ENCODE results near the gene KLHL30.

The KLHL30 gene

DNA sequence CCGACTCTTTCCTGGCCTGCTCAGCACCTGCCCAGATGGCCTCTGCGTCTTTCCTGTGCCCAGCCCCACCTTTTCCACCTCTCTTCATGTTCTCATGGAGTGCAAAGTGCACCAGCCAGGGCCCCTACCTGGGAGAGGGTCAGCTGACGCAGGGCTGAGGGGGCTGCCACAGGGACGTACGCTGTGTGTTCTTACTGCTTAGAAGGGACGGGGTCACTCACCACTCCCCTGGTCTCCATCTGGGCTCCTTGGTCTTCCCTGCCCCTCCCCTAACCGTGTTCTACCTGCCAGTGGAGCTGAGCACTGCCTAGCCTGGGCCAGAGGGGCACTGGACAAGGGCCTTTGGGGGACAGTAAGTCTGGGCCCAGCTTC is 28.9 kb downstream of the KLHL30 start:
- TF ChIP-seq EZH2 (optimal IDR thresholded peaks at IDR 0.05; ENCODE audit: low read depth, low read length) (no peak), EZH2phosphoT487 (IDR thresholded peaks at IDR 0.05; ENCODE audit: low read length) (no peak)
- TF ChIP-seq, protein P1, sequence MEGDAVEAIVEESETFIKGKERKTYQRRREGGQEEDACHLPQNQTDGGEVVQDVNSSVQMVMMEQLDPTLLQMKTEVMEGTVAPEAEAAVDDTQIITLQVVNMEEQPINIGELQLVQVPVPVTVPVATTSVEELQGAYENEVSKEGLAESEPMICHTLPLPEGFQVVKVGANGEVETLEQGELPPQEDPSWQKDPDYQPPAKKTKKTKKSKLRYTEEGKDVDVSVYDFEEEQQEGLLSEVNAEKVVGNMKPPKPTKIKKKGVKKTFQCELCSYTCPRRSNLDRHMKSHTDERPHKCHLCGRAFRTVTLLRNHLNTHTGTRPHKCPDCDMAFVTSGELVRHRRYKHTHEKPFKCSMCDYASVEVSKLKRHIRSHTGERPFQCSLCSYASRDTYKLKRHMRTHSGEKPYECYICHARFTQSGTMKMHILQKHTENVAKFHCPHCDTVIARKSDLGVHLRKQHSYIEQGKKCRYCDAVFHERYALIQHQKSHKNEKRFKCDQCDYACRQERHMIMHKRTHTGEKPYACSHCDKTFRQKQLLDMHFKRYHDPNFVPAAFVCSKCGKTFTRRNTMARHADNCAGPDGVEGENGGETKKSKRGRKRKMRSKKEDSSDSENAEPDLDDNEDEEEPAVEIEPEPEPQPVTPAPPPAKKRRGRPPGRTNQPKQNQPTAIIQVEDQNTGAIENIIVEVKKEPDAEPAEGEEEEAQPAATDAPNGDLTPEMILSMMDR (IDR thresholded peaks at IDR 0.05; ENCODE audit: low read length), result no peak
- Histone ChIP-seq H3K4me3 (ENCODE audit: low read length) (no peak overlapping the region), H3K9ac (ENCODE audit: low read length) (no peak overlapping the region), H3K4me1 (ENCODE audit: low read length) (no peaks in the 10 kb centered on the region), H3K79me2 (ENCODE audit: low read length) (no peaks in the 10 kb centered on the region), H3K9me3 (replicated peaks; ENCODE audit: insufficient read depth, low read length) (no peaks in the 10 kb centered on the region), H3K27me3 (replicated peaks; ENCODE audit: insufficient read depth, low read length) (no peaks in the 10 kb centered on the region), H3F3A (ENCODE audit: insufficient read depth, low read length) (no peaks in the 10 kb centered on the region), H3K4me2 (ENCODE audit: low read depth, low read length) (no peak overlapping the region), H3K27ac (ENCODE audit: low read length) (no peak overlapping the region), H3K36me3 (replicated peaks; ENCODE audit: insufficient read depth, low read length) (no peaks in the 10 kb centered on the region), H2AFZ (ENCODE audit: low read length) (no peak overlapping the region), H4K20me1 (ENCODE audit: insufficient read depth, low read length) (no peaks in the 10 kb centered on the region), H3K9me2 (replicated peaks; ENCODE audit: insufficient read depth, low read length) (no peaks in the 10 kb centered on the region)
- DNase-seq, result no peak

- DNase-seq, result no peak
- H3K9ac ChIP-seq (ENCODE audit: low read length), result no peak overlapping the region
- TF ChIP-seq EZH2phosphoT487 (IDR thresholded peaks at IDR 0.05; ENCODE audit: low read length) (no peak), EZH2 (optimal IDR thresholded peaks at IDR 0.05; ENCODE audit: low read depth, low read length) (no peak)
- TF ChIP-seq, protein P1 (IDR thresholded peaks at IDR 0.05; ENCODE audit: low read length), result no peak
Measured at GRCh38 chr2:238167761-238168160, 29.3 kb downstream of the KLHL30 start.

DNA sequence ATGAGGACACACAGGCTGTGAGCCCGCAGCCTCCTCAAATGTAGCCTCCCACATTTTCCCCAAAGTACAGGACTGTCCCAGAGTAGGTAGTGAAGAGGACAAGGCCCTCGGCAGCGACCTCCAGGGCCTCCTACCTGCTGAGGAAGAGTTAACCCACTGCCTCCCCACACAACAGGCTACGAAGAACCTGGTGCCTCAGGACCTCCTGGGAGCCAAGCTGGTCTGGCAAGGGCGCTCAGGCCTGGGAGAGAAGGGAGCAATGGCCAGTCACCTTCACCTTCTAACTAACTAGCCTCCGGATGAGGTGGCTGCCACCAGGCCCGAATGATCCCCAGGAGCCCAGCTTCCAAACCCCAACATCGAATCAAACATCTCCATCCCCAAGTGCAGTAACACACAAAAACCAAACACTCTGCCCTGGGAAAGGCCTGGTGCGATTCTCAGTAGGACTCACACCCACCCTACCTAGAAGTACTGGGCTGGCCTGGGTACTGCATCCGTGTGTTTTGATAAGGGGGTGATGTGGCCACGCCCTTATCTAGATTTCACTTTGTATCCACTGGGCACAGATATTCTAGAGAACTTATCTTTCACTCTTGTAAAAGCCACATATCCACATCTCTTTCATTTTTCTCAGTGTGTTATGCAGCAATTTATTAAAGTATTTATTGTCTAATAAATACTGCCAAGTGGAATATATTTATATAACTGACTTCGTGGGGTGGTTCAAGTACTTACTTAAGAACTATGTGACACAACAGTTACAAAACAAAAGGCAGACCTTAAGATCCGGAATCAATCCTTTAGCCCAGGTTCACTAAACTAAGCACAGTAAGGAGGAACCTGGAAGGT is 30.0 kb downstream of the KLHL30 start:
- Histone ChIP-seq H3K4me2 (ENCODE audit: low read depth, low read length) (no peak overlapping the region), H3K27me3 (replicated peaks; ENCODE audit: insufficient read depth, low read length) (no peaks in the 10 kb centered on the region), H2AFZ (ENCODE audit: low read length) (no peak overlapping the region), H3K9me3 (replicated peaks; ENCODE audit: insufficient read depth, low read length) (no peaks in the 10 kb centered on the region), H3K9ac (ENCODE audit: low read length) (no peak overlapping the region), H3K27ac (ENCODE audit: low read length) (no peak overlapping the region), H4K20me1 (ENCODE audit: insufficient read depth, low read length) (no peaks in the 10 kb centered on the region), H3K36me3 (replicated peaks; ENCODE audit: insufficient read depth, low read length) (no peaks in the 10 kb centered on the region), H3K9me2 (replicated peaks; ENCODE audit: insufficient read depth, low read length) (no peaks in the 10 kb centered on the region), H3F3A (ENCODE audit: insufficient read depth, low read length) (no peaks in the 10 kb centered on the region), H3K4me3 (ENCODE audit: low read length) (no peak overlapping the region), H3K4me1 (ENCODE audit: low read length) (no peaks in the 10 kb centered on the region), H3K79me2 (ENCODE audit: low read length) (no peaks in the 10 kb centered on the region)
- no peak for TF ChIP-seq EZH2phosphoT487 (IDR thresholded peaks at IDR 0.05; ENCODE audit: low read length)
- no peak for DNase-seq

More at GRCh38 chr2:238167761-238168160, 29.3 kb downstream of the KLHL30 start:
- no peaks in the 10 kb centered on the region for H3K27me3 ChIP-seq (replicated peaks; ENCODE audit: insufficient read depth, low read length)
- H3K9me3 ChIP-seq (replicated peaks; ENCODE audit: insufficient read depth, low read length), result no peaks in the 10 kb centered on the region
- no peak overlapping the region for H3K27ac ChIP-seq (ENCODE audit: low read length)
- H3F3A ChIP-seq (ENCODE audit: insufficient read depth, low read length), result no peaks in the 10 kb centered on the region
- no peak overlapping the region for H2AFZ ChIP-seq (ENCODE audit: low read length)
- no peaks in the 10 kb centered on the region for H3K79me2 ChIP-seq (ENCODE audit: low read length)
- H3K4me1 ChIP-seq (ENCODE audit: low read length), result no peaks in the 10 kb centered on the region
- no peaks in the 10 kb centered on the region for H3K9me2 ChIP-seq (replicated peaks; ENCODE audit: insufficient read depth, low read length)
- H3K4me3 ChIP-seq (ENCODE audit: low read length), result no peak overlapping the region
- no peak overlapping the region for H3K4me2 ChIP-seq (ENCODE audit: low read depth, low read length)
- no peaks in the 10 kb centered on the region for H4K20me1 ChIP-seq (ENCODE audit: insufficient read depth, low read length)
- H3K36me3 ChIP-seq (replicated peaks; ENCODE audit: insufficient read depth, low read length), result no peaks in the 10 kb centered on the region
